Esophagus muscularis mucosa (tissue), 4 donors: Measurements from ENCODE around the gene CAMTA1. TPM values are rescaled to one million over a fixed set of nuclear protein-coding genes. Genes with fewer than 3 reads are reported as not detected.

ENCODE experiments used
- DNase-seq: peaks from one replicate; pipeline ENCODE4 v3.0.0-alpha.2; 2017; ENCODE audit errors: extremely low spot score
- H3K27ac ChIP-seq, 4 donors: fragments of 200-600 bp; sonication (generic); replicated peaks in 1 of 4; 1 replicate in 3 of 4; 2 replicates in 1 of 4; pipeline ENCODE4 v1.5.1; 2016 to 2019; ENCODE audit warnings: mild to moderate bottlenecking in 1 of 4
- H3K27me3 ChIP-seq, 4 donors: fragments of 200-600 bp; sonication (generic); one replicate each; pipeline versions ENCODE4 v1.5.1 to v1.6.0; 2016 to 2019
- H3K36me3 ChIP-seq, 4 donors: fragments of 200-600 bp; sonication (generic); one replicate each; pipeline ENCODE4 v1.5.1; 2016 to 2019
- H3K4me1 ChIP-seq, 4 donors: fragments of 200-600 bp; sonication (generic); one replicate each; pipeline ENCODE4 v1.5.1; 2016 to 2019
- H3K4me3 ChIP-seq, 4 donors: fragments of 200-600 bp; sonication (generic); 1 replicate in 2 of 4; 2 replicates in 2 of 4; pipeline ENCODE4 v1.5.1; 2016 to 2019; ENCODE audit warnings: mild to moderate bottlenecking in 4 of 4, moderate library complexity in 1 of 4
- H3K9me3 ChIP-seq, 4 donors: fragments of 200-600 bp; sonication (generic); 1 replicate in 3 of 4; 2 replicates in 1 of 4; pipeline ENCODE4 v1.5.1; 2016 to 2019
- EP300 ChIP-seq: sonication (generic); formaldehyde crosslinking; IDR thresholded peaks from one replicate; pipeline ENCODE4 v1.6.1; 2017; ENCODE audit warnings: antibody characterized with exemption
- POLR2A ChIP-seq: fragments of 450-650 bp; IDR thresholded peaks from one replicate; pipeline ENCODE4 v1.6.1; 2017; ENCODE audit warnings: antibody characterized with exemption, moderate library complexity, mild to moderate bottlenecking, low read depth
- POLR2AphosphoS5 ChIP-seq, 2 donors: sonication (generic); formaldehyde crosslinking; IDR thresholded peaks; one replicate each; pipeline ENCODE4 v1.6.1; 2017; ENCODE audit warnings: antibody characterized with exemption in 2 of 2
- WGBS: methylation state at CpG from one replicate; pipeline ENCODE4 v1.1.5; 2018; 5-methylcytosine and 5-hydroxymethylcytosine counted together
- intact Hi-C: fragments of 100-400 bp; cut with DNase I; formaldehyde crosslinking; loops from one replicate; pipeline ENCODE4 v1.15.1; 2023
- total RNA-seq, 4 donors: library from RNA; depleted of rRNA; stranded (reverse); fragments of >200 nt; gene quantifications; one replicate each; pipeline versions ENCODE4 v1.1.0 to v1.2.1, GENCODE V29; 2016
- TF ChIP-seq, protein P1 (sequence below), 3 experiments: fragments of 200-600 bp in 2 of 3; fragments of 450-650 bp in 1 of 3; sonication (generic) in 2 of 3; IDR thresholded peaks; one replicate each; pipeline ENCODE4 v1.5.1; 2017 to 2019; ENCODE audit warnings: antibody characterized with exemption in 3 of 3, mild to moderate bottlenecking in 2 of 3, moderate library complexity in 1 of 3

Gene CAMTA1
- total RNA-seq, 4 donors from 2014 or later: 109 to 226 (median 139) TPM

DNA sequence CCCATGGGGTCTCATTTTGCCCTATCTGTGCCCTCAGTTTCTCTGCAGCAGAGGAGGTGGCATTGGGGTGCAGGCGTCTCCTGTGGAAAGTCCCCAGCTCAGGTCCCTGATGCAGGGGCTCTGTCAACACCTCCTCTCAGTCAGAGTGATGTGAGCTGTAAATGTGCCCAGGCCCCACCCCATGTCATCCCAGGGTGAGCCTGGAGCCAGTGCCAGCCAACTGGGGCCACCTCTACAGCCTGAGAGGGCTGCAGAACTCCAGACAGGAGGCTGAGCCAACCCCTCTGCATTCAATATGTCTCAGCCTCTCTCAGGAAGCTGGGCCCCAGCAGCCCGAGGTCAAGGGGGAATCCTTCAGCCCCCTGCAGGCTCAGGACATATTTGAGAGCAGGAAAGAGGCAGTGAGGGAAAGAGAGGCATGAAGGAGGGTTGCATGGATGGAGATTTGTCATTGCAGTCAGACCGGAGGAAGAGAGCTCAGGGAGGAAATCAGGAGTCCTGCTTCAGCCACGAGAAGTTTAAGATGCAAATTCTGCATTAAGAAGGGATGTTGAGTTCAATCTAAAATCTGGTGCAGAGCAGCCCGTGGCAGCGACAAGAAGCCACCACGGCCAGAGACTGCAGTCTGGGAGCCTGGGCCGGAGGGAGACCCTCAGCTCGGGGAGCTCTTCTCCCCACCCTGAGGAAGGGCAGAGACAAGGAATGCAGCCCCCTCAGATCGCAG lies 697.7 kb downstream of the CAMTA1 start:
- intact Hi-C loops: no loop called here
- WGBS: 56% methylated on average over 9 of the region's 10 CpGs
- no peak overlapping the region for H3K27ac ChIP-seq
- H3K27me3 ChIP-seq: no peaks in the 10 kb centered on the region
- DNase-seq: no peak
- no peak for TF ChIP-seq POLR2A
- TF ChIP-seq, protein P1, sequence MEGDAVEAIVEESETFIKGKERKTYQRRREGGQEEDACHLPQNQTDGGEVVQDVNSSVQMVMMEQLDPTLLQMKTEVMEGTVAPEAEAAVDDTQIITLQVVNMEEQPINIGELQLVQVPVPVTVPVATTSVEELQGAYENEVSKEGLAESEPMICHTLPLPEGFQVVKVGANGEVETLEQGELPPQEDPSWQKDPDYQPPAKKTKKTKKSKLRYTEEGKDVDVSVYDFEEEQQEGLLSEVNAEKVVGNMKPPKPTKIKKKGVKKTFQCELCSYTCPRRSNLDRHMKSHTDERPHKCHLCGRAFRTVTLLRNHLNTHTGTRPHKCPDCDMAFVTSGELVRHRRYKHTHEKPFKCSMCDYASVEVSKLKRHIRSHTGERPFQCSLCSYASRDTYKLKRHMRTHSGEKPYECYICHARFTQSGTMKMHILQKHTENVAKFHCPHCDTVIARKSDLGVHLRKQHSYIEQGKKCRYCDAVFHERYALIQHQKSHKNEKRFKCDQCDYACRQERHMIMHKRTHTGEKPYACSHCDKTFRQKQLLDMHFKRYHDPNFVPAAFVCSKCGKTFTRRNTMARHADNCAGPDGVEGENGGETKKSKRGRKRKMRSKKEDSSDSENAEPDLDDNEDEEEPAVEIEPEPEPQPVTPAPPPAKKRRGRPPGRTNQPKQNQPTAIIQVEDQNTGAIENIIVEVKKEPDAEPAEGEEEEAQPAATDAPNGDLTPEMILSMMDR (IDR thresholded peaks at IDR 0.05): no peak
- TF ChIP-seq EP300: no peak
- no peak for TF ChIP-seq POLR2AphosphoS5 (IDR thresholded peaks at IDR 0.05)
- H3K9me3 ChIP-seq: no peaks in the 10 kb centered on the region
- peaks cover 0 to 18% (median 15%) of the 10 kb centered on the region in 4 donors for H3K4me1 ChIP-seq
- H3K36me3 ChIP-seq: no peaks in the 10 kb centered on the region
- no peak overlapping the region for H3K4me3 ChIP-seq

DNA sequence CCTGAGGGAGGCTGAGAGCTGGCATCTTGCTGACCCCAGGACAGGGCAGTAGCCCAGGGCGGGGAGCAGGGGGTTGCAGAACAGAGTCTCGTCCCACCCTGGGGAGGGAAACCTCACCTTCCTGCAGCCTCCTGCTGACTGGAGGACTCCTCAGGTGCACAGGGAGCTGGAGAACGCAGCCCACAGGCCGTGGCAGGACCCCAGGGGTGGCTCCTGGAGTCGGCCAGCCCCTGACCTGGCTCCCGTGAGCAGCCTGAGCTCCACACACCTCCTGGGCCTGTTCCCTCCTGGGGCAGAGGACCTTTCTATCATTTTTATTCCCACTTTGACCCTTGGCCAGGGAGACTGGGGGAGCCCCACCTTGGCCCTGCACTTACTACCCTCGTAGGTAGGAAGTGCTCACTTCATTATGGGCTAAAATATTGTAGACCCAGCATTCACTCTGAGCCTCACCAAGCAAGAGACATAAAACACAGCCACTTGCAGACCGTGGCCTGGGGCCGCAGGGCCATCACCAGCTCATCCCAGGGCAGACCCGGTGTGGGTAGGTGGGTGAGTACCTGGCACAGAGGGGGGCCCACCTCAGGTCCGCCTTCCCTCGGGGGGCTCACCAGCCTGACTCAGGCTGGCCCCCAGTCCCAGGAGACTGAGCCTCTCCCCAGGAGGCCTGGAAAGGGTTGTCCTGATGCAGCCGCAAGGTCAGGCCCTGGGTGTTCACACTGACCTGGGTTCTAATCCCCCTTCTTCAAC lies 698.6 kb downstream of the CAMTA1 start:
- H3K4me3 ChIP-seq: no peak overlapping the region
- DNase-seq: no peak
- no peaks in the 10 kb centered on the region for H3K36me3 ChIP-seq
- no peaks in the 10 kb centered on the region for H3K27me3 ChIP-seq
- 100% methylated on average over 3 of the region's 13 CpGs for WGBS
- H3K4me1 ChIP-seq: peaks cover 0 to 9% (median 6%) of the 10 kb centered on the region in 4 donors
- H3K27ac ChIP-seq: no peak overlapping the region
- no peaks in the 10 kb centered on the region for H3K9me3 ChIP-seq
- TF ChIP-seq POLR2AphosphoS5 (IDR thresholded peaks at IDR 0.05): no peak
- no peak for TF ChIP-seq EP300
- TF ChIP-seq POLR2A: no peak
- TF ChIP-seq, protein P1 (IDR thresholded peaks at IDR 0.05): no peak
- intact Hi-C loops: no loop called here

- Histone ChIP-seq H3K36me3 (no peaks in the 10 kb centered on the region), H3K27me3 (no peaks in the 10 kb centered on the region), H3K4me1 (no peaks in the 10 kb centered on the region), H3K9me3 (no peaks in the 10 kb centered on the region), H3K4me3 (no peak overlapping the region), H3K27ac (no peak overlapping the region)
- TF ChIP-seq, protein P1 (IDR thresholded peaks at IDR 0.05): no peak
- TF ChIP-seq POLR2AphosphoS5 (IDR thresholded peaks at IDR 0.05) (no peak), POLR2A (no peak), EP300 (no peak)
- intact Hi-C loops: no loop called here
- no peak for DNase-seq
- WGBS: 100% methylated on average over 6 of the region's 10 CpGs
Observed at GRCh38 chr1:7485086-7485780, 700.0 kb downstream of the CAMTA1 start.

DNA sequence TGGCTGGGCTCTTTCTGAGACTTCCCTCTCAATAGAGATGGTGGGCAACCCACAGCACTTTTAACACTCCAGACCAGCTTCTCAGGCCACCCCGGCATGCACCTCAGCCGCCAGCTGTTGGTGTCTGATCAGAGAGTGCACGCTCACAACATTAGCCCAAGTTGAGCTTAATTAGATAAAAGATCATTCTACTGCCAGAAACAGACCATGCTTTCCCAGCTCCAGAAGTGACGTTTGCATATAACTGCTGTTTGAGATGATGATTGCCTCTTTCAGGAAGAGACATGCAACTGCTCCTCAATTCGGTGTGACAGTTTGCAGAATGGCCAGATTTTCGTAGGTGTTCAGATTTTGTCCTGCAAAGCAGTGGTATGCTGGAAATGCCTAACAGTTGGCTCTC lies 700.6 kb downstream of the CAMTA1 start:
- no peak for DNase-seq
- H3K4me3 ChIP-seq: no peak overlapping the region
- H3K27ac ChIP-seq: no peak overlapping the region
- no peaks in the 10 kb centered on the region for H3K27me3 ChIP-seq
- H3K36me3 ChIP-seq: no peaks in the 10 kb centered on the region
- no peaks in the 10 kb centered on the region for H3K9me3 ChIP-seq
- TF ChIP-seq, protein P1 (IDR thresholded peaks at IDR 0.05): no peak
- TF ChIP-seq EP300: no peak
- no peak for TF ChIP-seq POLR2A
- no peak for TF ChIP-seq POLR2AphosphoS5 (IDR thresholded peaks at IDR 0.05)
- 90% methylated on average over 6 of the region's 6 CpGs for WGBS
- intact Hi-C loops: no loop called here
- H3K4me1 ChIP-seq: peaks cover 0 to 5% (median 4%) of the 10 kb centered on the region in 4 donors
